GM12864 (cell line): Measurements from ENCODE around the gene TNFSF4.

Experiments
- DNase-seq: peaks from one replicate; pipeline ENCODE4 v3.0.0-alpha.2; 2011; ENCODE audit warnings: low read depth
- H3K4me3 ChIP-seq: 2 replicates; pipeline ENCODE4 v1.5.1; 2011; ENCODE audit warnings: mild to moderate bottlenecking, low read depth, low read length, control low read depth
- TF ChIP-seq, protein P1 (sequence below): IDR thresholded peaks from 2 replicates; pipeline ENCODE4 v1.5.1; 2011; ENCODE audit warnings: low read depth, mild to moderate bottlenecking, moderate library complexity, low read length, control low read depth, inconsistent platforms; ENCODE audit errors: missing control alignments

TNFSF4 gene

DNA sequence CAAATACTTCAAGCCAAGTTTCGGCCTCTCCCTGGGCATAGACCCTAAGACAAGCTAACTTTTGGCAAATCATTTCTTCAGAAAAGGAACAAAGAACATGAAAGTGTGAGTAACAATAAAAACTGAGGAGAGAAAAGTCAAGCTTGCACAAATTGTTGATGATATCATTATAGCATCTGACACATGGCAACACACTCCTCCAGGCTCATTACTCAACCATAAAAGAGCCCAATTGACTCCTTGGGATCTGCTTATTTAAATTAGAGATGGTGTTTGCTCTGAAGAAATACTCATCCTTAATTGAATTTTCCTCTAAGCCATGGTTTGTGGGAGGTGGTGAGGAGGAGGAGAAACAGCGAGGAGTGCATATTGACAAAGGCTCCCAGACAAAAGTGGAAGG lies 54.5 kb downstream of the TNFSF4 start:
- no peak for DNase-seq
- TF ChIP-seq, protein P1, sequence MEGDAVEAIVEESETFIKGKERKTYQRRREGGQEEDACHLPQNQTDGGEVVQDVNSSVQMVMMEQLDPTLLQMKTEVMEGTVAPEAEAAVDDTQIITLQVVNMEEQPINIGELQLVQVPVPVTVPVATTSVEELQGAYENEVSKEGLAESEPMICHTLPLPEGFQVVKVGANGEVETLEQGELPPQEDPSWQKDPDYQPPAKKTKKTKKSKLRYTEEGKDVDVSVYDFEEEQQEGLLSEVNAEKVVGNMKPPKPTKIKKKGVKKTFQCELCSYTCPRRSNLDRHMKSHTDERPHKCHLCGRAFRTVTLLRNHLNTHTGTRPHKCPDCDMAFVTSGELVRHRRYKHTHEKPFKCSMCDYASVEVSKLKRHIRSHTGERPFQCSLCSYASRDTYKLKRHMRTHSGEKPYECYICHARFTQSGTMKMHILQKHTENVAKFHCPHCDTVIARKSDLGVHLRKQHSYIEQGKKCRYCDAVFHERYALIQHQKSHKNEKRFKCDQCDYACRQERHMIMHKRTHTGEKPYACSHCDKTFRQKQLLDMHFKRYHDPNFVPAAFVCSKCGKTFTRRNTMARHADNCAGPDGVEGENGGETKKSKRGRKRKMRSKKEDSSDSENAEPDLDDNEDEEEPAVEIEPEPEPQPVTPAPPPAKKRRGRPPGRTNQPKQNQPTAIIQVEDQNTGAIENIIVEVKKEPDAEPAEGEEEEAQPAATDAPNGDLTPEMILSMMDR = no peak
- no peak overlapping the region for H3K4me3 ChIP-seq

DNA sequence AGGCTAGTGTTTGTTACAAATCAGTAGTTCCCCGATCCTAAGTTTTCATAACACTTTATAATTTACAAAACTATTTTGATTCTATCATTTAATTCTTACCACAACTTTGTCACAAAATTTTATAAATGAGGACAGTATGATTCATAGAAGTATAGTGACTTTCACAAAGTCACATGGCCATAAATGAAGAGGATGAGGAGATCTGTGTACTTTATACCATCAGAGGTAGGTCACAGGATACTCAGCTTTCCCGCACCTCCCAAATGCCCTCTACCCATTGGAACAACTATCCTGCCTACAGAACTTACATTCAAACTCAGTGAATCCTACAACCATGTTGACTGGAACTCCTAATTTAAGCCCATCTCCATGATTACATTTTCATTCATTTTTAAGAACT lies 56.3 kb downstream of the TNFSF4 start:
- no peak for DNase-seq
- TF ChIP-seq, protein P1 = no peak
- no peak overlapping the region for H3K4me3 ChIP-seq

DNA sequence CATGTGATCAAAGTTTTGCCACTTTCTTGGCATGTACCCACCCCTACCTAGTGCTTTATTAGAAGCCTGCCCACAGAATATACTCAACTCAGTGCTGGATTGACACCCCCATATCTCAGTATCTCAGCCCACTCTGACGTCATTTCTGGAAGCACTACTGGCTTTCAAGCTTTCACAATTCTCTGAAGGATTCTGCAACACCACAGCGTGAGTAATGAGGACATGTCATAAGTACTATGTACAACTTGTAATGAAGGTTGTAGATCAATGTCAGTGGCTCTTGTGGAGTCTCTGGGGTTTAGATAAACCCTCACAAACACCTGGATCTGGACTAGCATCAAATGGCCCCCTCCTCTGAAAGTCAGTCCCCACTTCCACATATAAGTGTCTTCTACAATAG lies 57.2 kb downstream of the TNFSF4 start:
- no peak overlapping the region for H3K4me3 ChIP-seq
- no peak for DNase-seq
- TF ChIP-seq, protein P1 = no peak

DNA sequence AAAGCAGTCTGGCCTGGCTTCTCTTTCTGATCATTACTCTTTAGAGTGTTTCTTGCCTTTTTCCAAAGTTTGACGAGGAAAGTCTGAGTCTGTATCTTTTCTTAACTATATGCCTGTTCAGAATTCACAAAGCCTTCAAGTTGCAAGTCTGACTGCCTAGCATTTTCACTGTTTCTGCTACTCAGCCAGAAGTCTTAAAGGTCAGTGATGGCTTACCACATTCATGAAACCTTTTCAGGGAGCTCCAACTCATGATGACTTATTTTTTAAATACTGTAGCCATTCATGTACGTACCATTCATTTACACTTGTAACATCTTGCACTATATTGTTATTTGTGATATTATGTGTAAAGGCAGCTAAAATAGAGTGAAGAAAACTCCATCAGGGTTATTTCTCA lies 58.2 kb downstream of the TNFSF4 start:
- DNase-seq = no peak
- TF ChIP-seq, protein P1 = no peak
- no peak overlapping the region for H3K4me3 ChIP-seq

DNA sequence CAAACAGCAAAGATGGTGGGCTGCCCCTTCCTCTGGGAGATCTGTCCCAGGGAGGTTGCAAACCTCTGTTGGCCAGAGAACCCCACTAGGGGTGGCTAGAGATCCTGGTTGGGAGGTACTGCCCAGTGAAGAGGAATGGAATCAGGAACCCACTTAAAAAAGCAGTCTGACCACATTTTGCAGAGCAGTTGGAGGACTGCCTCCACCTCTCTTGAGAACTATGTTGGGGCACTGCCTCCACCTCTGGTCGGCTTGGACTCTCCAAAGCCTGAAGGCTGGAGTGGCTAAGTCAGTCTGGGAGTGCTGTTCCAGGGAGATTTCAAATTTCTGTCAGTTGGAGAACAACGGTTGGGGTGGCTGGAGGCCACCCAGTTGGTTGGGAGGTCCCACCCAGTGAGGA lies 58.6 kb downstream of the TNFSF4 start:
- TF ChIP-seq, protein P1 = no peak
- H3K4me3 ChIP-seq = no peak overlapping the region
- DNase-seq = no peak

DNA sequence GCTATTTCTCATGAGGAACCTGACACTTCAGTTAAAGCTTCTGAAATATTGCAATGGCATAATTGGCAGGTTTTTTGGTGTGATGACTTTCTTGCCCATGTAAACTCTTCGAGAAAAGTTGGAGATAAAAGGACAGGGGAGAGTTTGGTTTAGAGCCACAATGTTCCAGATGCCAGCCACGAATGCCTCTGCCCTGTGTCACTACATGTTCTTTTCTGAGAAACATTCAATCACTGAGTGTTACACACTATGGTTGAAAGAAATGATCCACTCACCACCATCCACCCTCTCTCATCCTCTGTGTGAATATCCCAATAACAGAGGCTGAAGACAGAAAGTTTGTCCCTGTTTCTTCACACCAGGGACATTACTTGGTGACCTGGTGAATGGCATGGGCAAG lies 66.4 kb downstream of the TNFSF4 start:
- TF ChIP-seq, protein P1 = no peak
- no peak for DNase-seq
- no peak overlapping the region for H3K4me3 ChIP-seq

DNA sequence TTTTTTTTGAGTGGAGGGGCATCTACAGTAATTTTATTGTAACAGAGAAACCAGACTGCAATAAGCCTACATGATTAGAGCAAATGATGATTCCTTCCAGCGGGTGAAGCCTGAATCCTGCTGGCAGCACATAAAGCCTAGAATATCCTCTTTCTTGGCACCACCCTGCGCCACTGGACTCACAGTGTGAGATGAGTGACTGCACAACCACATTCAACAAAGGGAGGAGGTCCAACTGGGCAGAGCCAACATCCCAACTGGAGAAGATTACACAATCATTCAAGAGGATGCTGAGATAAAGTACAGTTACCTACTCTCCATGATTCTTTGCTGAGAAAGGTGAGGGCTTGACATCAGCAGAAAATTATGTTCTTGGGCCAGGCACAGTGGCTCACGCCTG lies 67.4 kb downstream of the TNFSF4 start:
- no peak overlapping the region for H3K4me3 ChIP-seq
- no peak for DNase-seq
- TF ChIP-seq, protein P1 = no peak
